GM12872 (cell line): Measurements from ENCODE around the gene TBC1D22A.

Experiments used
- TF ChIP-seq, protein P1 (sequence below): IDR thresholded peaks from 3 replicates; pipeline ENCODE4 v1.5.1; 2011; ENCODE audit warnings: low read depth, mild to moderate bottlenecking, low read length, moderate library complexity; ENCODE audit not compliant: insufficient read depth

The TBC1D22A gene

DNA sequence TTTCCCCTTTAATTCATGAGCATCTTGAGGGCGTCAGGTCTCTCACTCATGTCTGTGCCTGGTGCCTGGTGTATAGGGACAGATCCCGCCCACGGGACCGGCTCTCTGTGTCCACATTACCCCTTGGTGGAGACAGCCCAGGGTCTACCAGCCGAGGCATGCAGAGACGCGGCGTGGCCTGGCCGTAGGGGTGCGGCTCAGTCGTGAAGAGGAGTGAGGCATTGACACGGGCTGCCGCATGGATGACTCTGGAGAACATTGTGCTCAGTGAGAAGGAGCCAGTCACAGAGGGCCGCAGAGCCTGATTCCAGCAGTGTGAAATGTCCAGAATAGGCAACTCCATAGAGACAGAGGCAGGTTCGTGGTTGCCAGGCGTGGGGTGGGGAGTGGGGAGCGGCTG lies 209.8 kb downstream of the TBC1D22A start:
- TF ChIP-seq, protein P1, sequence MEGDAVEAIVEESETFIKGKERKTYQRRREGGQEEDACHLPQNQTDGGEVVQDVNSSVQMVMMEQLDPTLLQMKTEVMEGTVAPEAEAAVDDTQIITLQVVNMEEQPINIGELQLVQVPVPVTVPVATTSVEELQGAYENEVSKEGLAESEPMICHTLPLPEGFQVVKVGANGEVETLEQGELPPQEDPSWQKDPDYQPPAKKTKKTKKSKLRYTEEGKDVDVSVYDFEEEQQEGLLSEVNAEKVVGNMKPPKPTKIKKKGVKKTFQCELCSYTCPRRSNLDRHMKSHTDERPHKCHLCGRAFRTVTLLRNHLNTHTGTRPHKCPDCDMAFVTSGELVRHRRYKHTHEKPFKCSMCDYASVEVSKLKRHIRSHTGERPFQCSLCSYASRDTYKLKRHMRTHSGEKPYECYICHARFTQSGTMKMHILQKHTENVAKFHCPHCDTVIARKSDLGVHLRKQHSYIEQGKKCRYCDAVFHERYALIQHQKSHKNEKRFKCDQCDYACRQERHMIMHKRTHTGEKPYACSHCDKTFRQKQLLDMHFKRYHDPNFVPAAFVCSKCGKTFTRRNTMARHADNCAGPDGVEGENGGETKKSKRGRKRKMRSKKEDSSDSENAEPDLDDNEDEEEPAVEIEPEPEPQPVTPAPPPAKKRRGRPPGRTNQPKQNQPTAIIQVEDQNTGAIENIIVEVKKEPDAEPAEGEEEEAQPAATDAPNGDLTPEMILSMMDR: no peak

DNA sequence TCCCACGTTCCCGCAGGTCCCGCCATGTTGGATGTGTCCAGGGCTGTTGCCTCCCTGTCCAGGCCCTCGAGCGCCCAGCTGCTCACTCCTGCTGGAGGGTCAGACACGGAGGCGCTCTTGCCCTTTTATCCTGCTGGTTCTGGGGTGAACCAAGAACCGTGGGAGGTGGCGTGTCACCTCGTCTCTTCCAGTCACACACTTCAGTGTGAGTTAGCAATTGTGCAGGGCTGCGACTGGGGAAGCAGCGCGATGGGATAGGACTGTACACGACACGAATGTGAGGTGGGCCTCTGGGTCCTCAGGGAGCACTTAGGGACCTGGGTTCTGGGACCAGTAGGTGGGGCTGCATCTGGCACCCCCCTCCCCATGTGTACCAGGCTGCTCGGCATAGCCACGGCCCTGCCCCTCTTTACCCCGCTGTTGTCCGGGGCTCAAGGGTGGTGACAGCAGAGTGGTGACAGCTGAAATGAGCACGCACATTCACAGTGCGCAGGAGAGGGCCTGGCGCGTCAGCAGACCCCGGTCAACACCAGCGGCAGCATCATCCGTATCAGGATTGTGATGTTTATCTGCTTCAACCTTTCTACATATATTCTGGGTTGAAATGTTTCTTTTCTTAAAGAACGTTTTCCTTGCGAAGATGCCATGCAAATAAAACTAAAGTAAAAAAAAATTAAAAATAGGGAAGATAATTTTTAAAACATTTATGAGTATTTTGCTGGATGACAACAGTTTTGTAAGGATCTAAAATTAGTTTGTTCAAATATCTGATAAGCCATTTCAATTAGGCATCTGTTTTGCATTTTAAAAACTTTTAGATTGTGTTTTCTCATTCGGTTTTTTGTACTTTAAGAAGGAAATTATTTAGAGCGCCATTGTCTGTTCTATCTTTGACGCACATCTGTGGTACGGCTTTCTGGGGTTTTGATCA lies 210.7 kb downstream of the TBC1D22A start:
- TF ChIP-seq, protein P1: no peak

DNA sequence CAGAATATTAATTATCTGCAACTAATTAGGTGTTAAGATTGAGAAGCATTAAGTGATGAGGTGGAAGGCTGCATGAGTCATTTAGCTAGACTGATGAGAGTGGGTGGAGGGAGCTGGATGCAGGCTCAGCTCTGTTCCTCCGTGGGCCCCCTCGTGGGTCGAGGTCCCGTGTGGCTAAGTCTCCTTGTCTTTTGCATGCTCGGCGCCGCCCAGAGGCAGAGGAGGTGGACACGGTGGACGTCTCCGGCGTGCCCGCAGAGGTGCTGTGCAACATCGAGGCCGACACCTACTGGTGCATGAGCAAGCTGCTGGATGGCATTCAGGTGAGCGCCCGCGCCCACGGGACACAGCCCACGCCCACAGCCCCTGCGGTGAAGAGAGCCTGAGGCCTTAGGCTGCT lies 211.6 kb downstream of the TBC1D22A start:
- TF ChIP-seq, protein P1: no peak

DNA sequence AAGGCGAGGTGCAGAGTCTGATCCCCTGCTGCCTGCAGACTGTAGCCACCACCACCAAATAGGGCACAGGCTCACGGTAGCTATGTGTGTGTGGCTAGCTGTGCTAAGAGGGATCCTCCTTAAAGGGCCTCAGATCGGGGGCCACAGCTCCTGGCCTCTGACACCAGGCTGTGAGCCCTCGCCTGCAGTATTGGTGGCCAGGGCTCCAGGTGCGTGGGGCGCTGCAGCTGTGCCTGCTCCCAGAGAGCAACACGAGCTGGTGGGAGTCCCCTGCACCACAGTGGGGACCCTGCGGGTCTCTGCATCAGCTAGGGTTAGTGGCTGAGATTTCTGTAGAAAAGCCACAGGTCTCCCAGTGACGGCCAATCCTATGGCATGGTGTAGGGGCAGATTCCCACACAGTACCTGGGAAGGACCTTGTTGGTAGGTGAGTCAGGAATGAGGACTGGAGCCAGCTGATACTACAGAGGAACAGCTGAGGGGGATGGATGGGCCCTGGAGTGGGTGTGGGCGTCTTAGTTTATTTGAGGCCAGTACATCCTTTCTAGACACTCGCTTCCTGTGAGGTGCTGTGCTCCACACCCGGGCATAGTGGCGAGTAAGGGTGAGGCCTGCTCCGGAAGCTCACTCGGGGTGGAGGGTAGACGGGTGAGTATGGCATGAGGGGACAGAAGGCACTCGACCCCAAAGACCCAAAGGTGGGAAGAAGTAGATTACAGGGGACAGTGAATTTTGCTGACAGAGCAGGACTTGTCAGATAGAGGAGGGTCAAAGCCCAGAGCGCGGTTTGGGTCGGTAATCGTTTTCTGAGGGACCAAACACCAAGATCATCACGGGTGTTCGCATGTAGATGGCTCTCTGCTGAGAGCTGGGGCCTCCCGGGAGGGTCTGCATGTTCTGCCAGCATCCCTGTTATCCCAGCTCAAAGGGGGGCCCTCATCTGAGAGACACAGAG lies 212.5 kb downstream of the TBC1D22A start:
- TF ChIP-seq, protein P1: no peak

DNA sequence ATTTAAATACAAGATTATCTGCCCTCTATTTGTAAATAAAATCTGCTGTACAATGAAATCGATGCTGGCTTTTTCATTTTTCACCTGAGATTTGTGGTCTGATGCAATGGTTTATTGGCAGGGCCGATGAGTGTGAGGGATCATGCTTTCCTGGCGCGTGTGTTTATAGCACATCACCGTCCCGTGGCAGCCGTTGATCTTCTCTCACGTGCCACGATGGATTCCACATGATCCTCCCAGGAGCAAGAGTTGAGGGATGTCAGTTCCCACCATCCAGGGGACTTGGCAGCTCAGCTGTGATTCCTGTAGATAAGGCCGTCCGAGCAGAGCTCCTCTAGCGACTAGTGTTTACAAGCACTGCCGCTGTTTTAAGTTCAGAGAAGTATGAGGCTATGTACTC lies 213.7 kb downstream of the TBC1D22A start:
- TF ChIP-seq, protein P1: no peak

DNA sequence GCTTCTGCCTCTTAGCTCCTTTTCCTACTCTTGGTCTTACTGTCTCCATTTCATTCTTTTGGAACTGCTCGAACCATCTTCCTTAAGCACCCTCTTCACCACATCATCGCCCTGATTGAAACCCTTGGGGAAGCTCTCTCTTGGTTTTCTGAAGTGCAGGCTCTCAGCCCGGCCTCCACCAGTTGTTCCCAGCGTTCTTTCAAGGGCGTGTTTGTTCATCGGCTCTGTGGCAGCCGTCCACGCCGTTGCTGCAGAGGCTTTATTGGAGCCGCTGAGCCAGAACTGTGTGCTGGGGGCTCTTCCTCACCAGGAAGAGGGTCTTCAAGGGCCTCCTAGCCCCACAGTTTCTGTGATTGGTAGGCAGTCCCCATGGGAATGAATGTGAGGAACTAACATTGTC lies 214.1 kb downstream of the TBC1D22A start:
- TF ChIP-seq, protein P1: no peak
